ENCODE data around the gene FBXL19. TPM values are rescaled to one million over a fixed set of nuclear protein-coding genes. Genes with fewer than 3 reads are reported as not detected.

The FBXL19 gene
- total and polyA plus RNA-seq, 2 of the 13 experiments (the other 11 are each of a cell fraction or from before 2014, with no cell fraction given): 6.0 to 13.7 TPM

DNA sequence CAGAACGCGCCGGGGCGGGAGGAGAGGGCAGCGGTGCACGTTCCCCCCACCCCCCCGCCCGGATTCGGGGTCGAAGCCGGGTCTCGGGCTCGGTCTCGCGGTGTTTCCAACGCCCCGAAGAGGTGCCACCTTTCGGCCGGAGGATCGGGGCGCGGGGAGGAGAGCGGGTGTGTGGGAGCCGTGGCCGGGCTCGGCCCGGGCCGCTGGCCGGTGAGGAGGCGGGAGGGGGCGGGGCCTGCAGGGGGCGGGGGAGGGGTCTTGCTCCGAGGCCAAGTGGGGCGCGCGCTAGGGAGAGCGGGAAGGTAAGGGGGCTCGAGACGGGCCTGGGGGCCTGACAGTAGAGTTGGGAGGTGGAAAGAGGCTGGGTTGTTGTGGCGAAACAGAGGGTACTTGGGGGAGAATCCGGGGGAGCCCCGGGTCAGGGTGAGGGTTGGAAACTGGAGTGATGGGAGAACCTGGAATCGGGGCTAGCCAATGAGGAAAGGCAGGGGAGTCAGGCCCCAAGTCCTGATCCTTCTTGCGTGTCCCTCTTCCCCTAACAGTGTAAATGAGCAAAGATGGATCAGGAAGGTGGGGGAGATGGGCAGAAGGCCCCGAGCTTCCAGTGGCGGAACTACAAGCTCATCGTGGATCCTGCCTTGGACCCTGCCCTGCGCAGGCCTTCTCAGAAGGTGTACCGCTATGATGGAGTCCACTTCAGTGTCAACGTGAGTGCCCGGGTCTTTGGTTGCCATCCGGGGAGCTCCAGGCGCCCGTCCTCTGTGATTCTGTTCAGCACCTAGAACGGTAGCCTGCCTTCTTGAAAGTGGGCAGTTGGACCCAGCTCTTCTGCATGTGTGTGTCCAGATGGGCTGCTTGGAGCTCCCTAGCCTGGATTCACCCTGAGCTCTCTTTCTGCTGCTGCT lies 35.1 kb downstream of the FBXL19 start:
- Histone ChIP-seq H4K20me1 (ENCODE audit: insufficient read depth, low read length) (peaks cover 5% of the 10 kb centered on the region; the same call in 1 of the 2 replicates), H3K27me3 (ENCODE audit: control insufficient read depth in 1 of 2, insufficient read depth in 2 of 2, low read length in 2 of 2) (no peaks in the 10 kb centered on the region; a peak in 1 of 5 replicates), H3K79me2 (ENCODE audit: insufficient read depth, low read length) (peaks cover 15% of the 10 kb centered on the region), H3K27ac (ENCODE audit: extremely low read length, insufficient read depth, low read length) (peak overlapping the region; percentile 97), H3K36me3 (replicated peaks in 1 of 2; ENCODE audit: control insufficient read depth in 1 of 2, insufficient read depth in 2 of 2, low read length in 2 of 2) (peaks cover 27 to 46% of the 10 kb centered on the region in 2 experiments), H2AFZ (ENCODE audit: low read length) (no peak overlapping the region), H3K9me3 (ENCODE audit: low read length) (no peaks in the 10 kb centered on the region), H3K9ac (ENCODE audit: insufficient read depth, low read depth, low read length) (peak overlapping the region; percentile 100), H3K4me1 (ENCODE audit: insufficient read depth, low read length) (peaks cover 48% of the 10 kb centered on the region), H3K4me3 (replicated peaks in 1 of 3; ENCODE audit: insufficient read depth in 1 of 3, low read depth in 2 of 3, low read length in 3 of 3) (peak overlapping the region; percentile 84 to 98 (median 93)), H3K4me2 (ENCODE audit: low read depth, low read length) (peak overlapping the region; percentile 99)
- 15% methylated on average over 42 of the region's 55 CpGs for WGBS (ENCODE audit: low lambda C conversion rate)
- CTCF ChIA-PET (ENCODE audit: low intra/inter-chr PET ratio, low total read pairs): no interaction called here
- BruUV-seq (replicated peaks): no TSS peak
- DNase-seq (ENCODE audit: low spot score) (peak; percentile 71), FAIRE-seq (no peak), ATAC-seq (peak; percentile 30)
- in situ Hi-C loops (cut with HindIII; ENCODE audit: extremely low pct_ligation_motif_present, low pct_unique_long_range_greater_than_20kb) (no loop called here), intact Hi-C loops (cut with micrococcal nuclease; ENCODE audit: unreplicated experiment) (loop anchor here (10.0 kb wide), 2 partner anchors 136 to 186 kb away; partner anchors contain the start of gene VKORC1)
- POLR2A ChIA-PET: interaction anchor here (0.6 to 1.4 kb wide), 5 partner anchors 12 to 159 kb away, joined by 3 to 4 read pairs (median 3); partner anchors contain the start of gene KAT8
- no peak for TF ChIP-seq MATR3 (CRISPR knock-in tag; IDR thresholded peaks at IDR 0.05)
- TF ChIP-seq, protein P1, sequence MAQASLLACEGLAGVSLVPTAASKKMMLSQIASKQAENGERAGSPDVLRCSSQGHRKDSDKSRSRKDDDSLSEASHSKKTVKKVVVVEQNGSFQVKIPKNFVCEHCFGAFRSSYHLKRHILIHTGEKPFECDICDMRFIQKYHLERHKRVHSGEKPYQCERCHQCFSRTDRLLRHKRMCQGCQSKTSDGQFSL (CRISPR knock-in tag; IDR thresholded peaks at IDR 0.05): 0 out of 2 replicates have a peak, but pooled peaks have one; percentile 92
- TF ChIP-seq YY1 (IDR thresholded peaks at IDR 0.05; ENCODE audit: insufficient read depth, insufficient replicate concordance, low read depth, low read length): no peak
- TF ChIP-seq NFE2L2 (IDR thresholded peaks at IDR 0.05; ENCODE audit: low read length): no peak
- TF ChIP-seq TRIM24 (CRISPR knock-in tag; IDR thresholded peaks at IDR 0.05): no peak
- TF ChIP-seq TBP (CRISPR knock-in tag; IDR thresholded peaks at IDR 0.05): no peak
- 0 out of 2 replicates have a peak, but pooled peaks have one; percentile 19 for TF ChIP-seq SIN3A (IDR thresholded peaks at IDR 0.05; ENCODE audit: borderline replicate concordance, low read depth, low read length)
- TF ChIP-seq, protein P2, sequence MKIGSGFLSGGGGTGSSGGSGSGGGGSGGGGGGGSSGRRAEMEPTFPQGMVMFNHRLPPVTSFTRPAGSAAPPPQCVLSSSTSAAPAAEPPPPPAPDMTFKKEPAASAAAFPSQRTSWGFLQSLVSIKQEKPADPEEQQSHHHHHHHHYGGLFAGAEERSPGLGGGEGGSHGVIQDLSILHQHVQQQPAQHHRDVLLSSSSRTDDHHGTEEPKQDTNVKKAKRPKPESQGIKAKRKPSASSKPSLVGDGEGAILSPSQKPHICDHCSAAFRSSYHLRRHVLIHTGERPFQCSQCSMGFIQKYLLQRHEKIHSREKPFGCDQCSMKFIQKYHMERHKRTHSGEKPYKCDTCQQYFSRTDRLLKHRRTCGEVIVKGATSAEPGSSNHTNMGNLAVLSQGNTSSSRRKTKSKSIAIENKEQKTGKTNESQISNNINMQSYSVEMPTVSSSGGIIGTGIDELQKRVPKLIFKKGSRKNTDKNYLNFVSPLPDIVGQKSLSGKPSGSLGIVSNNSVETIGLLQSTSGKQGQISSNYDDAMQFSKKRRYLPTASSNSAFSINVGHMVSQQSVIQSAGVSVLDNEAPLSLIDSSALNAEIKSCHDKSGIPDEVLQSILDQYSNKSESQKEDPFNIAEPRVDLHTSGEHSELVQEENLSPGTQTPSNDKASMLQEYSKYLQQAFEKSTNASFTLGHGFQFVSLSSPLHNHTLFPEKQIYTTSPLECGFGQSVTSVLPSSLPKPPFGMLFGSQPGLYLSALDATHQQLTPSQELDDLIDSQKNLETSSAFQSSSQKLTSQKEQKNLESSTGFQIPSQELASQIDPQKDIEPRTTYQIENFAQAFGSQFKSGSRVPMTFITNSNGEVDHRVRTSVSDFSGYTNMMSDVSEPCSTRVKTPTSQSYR (CRISPR knock-in tag; IDR thresholded peaks at IDR 0.05; ENCODE audit: borderline replicate concordance): 0 out of 2 replicates have a peak, but pooled peaks have one; percentile 13
- TF ChIP-seq, protein P3, sequence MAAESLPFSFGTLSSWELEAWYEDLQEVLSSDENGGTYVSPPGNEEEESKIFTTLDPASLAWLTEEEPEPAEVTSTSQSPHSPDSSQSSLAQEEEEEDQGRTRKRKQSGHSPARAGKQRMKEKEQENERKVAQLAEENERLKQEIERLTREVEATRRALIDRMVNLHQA (CRISPR knock-in tag; IDR thresholded peaks at IDR 0.05): no peak
- TF ChIP-seq BORCS8-MEF2B (CRISPR knock-in tag; IDR thresholded peaks at IDR 0.05): 0 out of 2 replicates have a peak, but pooled peaks have one; percentile 30
- TF ChIP-seq, protein P4, sequence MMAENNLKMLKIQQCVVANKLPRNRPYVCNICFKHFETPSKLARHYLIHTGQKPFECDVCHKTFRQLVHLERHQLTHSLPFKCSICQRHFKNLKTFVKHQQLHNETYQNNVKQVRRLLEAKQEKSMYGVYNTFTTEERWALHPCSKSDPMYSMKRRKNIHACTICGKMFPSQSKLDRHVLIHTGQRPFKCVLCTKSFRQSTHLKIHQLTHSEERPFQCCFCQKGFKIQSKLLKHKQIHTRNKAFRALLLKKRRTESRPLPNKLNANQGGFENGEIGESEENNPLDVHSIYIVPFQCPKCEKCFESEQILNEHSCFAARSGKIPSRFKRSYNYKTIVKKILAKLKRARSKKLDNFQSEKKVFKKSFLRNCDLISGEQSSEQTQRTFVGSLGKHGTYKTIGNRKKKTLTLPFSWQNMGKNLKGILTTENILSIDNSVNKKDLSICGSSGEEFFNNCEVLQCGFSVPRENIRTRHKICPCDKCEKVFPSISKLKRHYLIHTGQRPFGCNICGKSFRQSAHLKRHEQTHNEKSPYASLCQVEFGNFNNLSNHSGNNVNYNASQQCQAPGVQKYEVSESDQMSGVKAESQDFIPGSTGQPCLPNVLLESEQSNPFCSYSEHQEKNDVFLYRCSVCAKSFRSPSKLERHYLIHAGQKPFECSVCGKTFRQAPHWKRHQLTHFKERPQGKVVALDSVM (CRISPR knock-in tag; IDR thresholded peaks at IDR 0.05): no peak
- TF ChIP-seq, protein P5, sequence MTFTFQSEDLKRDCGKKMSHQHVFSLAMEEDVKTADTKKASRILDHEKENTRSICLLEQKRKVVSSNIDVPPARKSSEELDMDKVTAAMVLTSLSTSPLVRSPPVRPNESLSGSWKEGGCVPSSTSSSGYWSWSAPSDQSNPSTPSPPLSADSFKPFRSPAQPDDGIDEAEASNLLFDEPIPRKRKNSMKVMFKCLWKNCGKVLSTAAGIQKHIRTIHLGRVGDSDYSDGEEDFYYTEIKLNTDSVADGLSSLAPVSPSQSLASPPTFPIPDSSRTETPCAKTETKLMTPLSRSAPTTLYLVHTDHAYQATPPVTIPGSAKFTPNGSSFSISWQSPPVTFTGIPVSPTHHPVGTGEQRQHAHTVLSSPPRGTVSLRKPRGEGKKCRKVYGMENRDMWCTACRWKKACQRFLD (CRISPR knock-in tag; IDR thresholded peaks at IDR 0.05; ENCODE audit: borderline replicate concordance): no peak
- TF ChIP-seq FOXA3 (CRISPR knock-in tag; IDR thresholded peaks at IDR 0.05): no peak
- 0 out of 2 replicates have a peak, but pooled peaks have one; percentile 37 for TF ChIP-seq PCBP1 (IDR thresholded peaks at IDR 0.05; ENCODE audit: borderline replicate concordance, low read depth, low read length)
- TF ChIP-seq ARNTL (CRISPR knock-in tag; IDR thresholded peaks at IDR 0.05): no peak
- no peak for TF ChIP-seq ZNF260 (CRISPR knock-in tag; IDR thresholded peaks at IDR 0.05; ENCODE audit: borderline replicate concordance, low read depth)

Data from HepG2 (cell line).